GM19239 (cell line): ENCODE data around the gene CDC45.

Experiments used
- DNase-seq: peaks from one replicate; pipeline ENCODE4 v3.0.0; 2011; ENCODE audit warnings: low spot score; ENCODE audit not compliant: insufficient read length
- FAIRE-seq: peaks from 2 replicates; lab custom pipeline; 2011; peaks lifted over from hg19 to GRCh38; lab: Jason Lieb, UNC

CDC45 gene

GRCh38 chr22:19466848-19467752 lies 12.6 kb upstream of the CDC45 start:
- no peak for FAIRE-seq
- no peak for DNase-seq

DNA sequence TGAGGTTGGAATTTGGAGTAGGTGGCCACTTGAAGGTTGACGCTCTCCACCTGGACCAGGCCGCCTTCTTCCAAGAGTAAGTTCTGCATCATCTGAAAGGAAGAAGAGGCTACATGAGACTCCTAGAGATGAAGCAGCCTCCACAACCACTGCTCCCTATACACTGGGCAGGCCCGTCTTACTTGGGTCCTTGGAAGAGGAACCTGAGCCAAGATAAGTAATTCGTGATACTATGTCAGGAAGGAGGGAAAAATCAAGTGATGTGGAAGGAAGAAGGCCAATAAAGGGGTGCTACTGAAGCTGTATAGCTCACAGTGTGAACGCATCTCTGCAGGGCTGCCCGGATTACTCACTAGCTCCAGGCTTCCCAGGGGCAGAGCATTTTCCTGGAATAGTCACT lies 11.8 kb upstream of the CDC45 start:
- DNase-seq (no peak), FAIRE-seq (no peak)

- DNase-seq (no peak), FAIRE-seq (no peak)
Observed at GRCh38 chr22:19469421-19469820, 10.3 kb upstream of the CDC45 start.

DNA sequence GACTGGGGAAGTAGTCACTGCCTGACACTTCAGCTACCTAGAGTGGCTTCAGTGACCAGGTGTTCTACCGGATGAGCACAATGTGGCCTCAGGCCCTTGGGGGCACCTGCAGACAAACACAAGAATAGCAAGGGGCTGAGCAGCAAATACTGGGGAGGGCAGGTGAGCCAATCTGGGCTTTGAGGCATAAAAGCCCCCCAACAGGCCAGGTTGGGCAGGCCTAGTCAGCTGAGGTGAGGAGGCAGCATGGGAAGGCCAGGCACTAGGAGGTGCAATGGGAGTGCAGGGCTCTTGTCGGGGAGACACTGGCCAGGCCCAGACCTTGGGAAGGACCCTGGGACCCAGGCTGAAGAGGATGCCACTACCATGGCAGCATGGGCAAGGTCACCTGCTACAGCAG lies 9.7 kb upstream of the CDC45 start:
- no peak for DNase-seq
- no peak for FAIRE-seq

DNA sequence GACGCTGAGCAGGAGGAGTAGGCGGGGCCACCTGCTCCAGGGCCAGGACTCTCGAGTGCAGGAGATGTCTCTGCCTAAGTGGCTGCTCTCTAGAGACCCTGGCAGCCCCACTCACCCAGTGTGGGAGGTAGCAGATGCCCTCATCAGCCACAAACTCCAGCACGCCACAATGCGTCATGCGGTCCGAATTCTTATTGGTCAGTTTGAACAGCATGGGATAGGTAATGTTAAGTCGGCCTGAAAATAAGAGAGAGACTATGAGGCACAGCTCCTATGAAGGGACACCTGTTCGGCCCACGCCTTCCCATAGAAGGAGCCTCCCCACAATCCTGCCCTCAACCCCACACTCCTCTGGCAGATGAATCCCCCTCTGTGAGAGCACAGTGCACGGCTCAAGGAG lies 8.1 kb upstream of the CDC45 start:
- no peak for DNase-seq
- no peak for FAIRE-seq

DNA sequence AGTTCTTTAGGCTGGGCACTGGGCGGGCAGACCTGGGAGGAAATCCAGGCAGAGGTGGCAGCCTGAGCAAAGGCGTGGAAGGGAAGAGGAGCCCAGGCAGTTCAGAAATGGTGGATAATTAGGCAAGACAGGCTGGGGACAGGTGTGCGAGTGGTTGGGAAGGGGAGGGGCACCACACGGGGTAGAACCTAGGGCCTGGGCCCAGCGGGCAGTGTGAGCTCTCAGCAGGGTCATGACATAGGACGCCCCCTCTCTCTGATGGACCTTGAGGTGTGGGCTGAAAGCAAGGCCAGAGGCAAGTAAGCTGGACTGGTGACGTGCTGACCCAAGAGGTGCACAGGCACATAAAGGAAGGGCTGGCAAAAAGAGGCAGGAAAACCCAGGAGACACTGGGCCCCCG lies 7.5 kb upstream of the CDC45 start:
- FAIRE-seq (no peak), DNase-seq (no peak)

DNA sequence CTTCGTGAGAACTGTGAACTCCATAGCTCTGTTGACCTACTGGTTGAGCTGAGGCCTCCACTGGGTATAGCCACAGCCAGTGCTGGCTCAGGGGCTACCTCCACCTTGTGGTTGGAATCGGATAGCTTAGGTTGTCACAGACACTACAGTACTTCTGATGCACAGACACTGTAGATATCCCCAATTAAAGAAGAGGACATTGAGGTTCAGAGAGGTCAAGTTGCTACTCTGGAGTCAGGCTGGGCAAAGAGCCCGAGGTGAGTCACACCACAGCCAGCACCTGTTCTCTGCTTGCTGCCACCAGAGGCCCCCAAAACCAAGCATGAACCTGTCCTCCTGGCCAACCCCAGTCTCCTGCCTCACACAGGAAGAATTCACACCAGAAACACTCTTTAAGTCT lies 6.1 kb upstream of the CDC45 start:
- FAIRE-seq, result no peak
- DNase-seq, result no peak

DNA sequence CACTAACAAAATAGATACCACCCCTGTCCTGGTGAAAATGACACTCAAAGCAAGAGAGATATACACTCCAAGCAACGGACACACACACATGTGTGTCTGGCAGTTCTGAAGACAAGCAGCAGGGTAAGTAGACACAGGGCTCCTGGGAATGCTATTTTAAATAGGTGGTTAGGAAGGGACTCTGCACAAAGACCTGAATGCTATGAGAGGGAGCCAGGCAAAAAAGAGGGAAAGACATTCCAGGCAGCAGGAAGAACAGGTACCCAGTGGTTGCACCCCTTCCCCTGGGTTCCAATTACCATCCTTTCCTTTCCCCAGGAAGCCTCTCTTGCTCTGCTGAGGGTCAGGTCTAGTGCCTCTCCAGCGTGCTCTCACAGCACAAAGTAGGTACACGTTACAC lies 3.7 kb upstream of the CDC45 start:
- FAIRE-seq, result no peak

GRCh38 chr22:19477321-19478044 lies 2.2 kb upstream of the CDC45 start:
- peak; percentile 48 for FAIRE-seq
- DNase-seq, result no peak

More for the DNA sequence above, 3.7 kb upstream of the CDC45 start:
- no peak for DNase-seq

- FAIRE-seq, result peak; percentile 54
- no peak for DNase-seq
Observed at GRCh38 chr22:19478045-19478900, 1.4 kb upstream of the CDC45 start.

DNA sequence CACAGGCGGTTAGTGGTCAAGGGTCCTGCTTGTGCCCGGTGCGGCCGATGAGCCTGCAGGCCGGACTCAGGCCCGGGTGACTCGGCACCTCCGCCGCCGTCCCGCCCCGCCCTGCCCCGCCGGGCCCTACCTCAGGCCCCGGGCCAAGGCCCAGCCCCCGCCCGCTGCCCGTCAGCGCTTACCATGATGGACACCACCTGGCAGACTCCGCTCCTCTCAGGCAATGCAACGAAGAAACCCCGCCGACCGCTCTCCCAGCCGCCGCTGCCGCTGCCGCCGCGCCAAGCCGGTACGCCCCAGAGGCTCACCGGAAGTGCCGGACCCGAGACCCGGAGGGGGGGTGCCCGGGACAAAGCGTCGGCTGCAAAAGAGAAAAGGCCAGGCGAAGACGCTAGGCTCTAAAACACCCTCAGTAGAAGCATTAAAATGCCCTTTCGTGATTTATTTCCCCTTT lies 792 bp upstream of the CDC45 start, which contains the start of gene UFD1:
Gene UFD1, minus strand, starts transcription at position 293 of the 454 bp plus-strand sequence. Its CDS starts 108 bp downstream, at position 185.
- FAIRE-seq, result no peak

DNA sequence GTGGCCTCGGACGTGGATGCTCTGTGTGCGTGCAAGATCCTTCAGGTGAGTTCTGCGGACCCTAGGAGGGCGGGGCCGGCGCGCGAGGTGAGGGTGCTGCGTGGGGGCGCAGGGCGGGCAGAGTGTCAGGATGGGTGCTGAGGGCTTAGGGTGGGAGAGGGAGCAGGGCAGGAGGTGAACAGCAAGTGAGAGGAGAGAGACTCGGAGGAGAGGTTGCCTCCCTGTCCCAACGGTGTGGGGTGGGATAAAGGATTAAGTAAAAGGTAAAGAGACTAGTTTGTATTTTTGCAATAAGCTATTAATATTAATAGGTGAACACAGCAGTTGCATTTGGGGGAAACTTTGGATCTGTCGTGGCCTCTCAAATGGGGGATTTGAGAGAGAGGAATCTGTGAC lies 451 bp downstream of the CDC45 start:
- FAIRE-seq (no peak), DNase-seq (no peak)

More for the DNA sequence above, 792 bp upstream of the CDC45 start, which contains the start of gene UFD1:
- DNase-seq, result peak; percentile 67

DNA sequence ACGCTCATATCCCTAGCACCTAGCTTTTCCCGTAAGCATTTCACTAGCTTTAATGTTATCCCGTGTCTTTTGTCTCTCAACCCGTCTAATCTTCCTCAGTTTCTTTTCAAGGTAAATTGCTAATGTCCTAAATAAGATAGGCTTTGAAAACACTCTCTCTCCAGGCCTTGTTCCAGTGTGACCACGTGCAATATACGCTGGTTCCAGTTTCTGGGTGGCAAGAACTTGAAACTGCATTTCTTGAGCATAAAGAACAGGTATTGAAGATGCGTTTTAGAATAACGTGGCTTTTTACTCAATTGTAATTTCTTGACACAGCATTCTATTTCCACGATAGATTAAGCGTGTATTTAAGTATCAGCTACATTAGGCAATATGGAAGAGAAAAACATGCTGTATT lies 1.1 kb downstream of the CDC45 start:
- no peak for FAIRE-seq

DNA sequence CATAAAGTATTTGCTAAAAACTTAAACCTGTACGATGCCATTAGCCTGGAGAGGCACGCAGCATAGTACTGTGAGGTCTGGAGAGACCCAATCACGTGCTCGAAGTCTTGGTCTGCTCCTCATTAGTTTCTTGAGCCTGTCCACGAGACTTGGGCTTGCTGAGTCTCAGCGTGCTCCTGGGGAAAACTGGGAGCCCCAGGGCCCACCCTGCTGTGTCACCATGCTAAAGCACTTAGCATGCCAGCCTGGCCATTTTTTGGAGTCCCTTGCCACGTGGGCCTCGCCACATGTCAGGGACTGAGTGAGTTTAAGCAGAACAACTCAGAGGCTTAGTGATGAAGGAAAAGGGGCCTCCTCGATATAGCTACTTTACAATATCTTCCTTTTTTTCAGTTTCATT lies 2.6 kb downstream of the CDC45 start:
- FAIRE-seq, result no peak
- DNase-seq, result no peak

More for the DNA sequence above, 1.1 kb downstream of the CDC45 start:
- DNase-seq, result no peak

GRCh38 chr22:19483481-19484244 lies 3.9 kb downstream of the CDC45 start:
- no peak for FAIRE-seq
- no peak for DNase-seq

DNA sequence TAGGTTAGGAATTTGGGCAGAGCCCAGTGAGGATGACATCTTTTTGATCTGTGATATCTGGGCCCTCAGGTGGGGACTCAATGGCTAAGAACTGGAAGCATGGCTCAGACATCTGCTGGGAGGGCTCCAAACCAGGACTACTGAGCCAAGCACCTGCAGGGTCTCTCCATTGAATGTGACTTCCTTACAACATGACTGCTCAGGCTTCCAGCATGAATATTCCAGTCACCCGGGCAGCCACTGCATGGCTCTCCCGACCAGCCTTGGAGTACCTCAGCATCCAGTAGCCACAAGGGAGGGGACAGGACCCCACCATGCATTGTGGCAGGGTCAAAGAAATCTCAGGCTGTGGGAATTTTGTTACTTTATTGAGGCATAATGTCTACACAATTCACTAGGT lies 8.6 kb downstream of the CDC45 start:
- no peak for DNase-seq
- FAIRE-seq, result no peak

GRCh38 chr22:19488884-19489843 lies 9.4 kb downstream of the CDC45 start:
- no peak for DNase-seq
- no peak for FAIRE-seq

- no peak for FAIRE-seq
- no peak for DNase-seq
Observed at GRCh38 chr22:19490628-19491230, 11.0 kb downstream of the CDC45 start.
